Measurements from ENCODE around the gene GALNS.

DNA sequence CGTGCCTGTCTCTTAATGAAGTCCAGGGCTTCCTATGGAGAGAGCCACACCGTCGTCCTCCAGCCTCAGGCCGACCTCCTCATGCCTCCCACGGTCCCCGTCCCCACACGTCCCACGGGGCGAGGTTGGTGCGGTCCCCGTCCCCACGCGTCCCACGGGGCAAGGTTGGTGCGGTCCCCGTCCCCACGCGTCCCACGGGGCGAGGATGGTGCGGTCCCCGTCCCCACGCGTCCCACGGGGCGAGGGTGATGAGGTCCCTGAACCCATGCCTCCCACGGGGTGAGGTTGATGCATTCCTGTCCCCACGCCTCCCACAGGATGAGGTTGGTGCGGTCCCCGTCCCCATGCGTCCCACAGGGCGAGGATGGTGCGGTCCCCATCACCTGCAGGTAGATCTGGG, 20.9 kb downstream of the GALNS start:
- TF ChIP-seq, protein P1, sequence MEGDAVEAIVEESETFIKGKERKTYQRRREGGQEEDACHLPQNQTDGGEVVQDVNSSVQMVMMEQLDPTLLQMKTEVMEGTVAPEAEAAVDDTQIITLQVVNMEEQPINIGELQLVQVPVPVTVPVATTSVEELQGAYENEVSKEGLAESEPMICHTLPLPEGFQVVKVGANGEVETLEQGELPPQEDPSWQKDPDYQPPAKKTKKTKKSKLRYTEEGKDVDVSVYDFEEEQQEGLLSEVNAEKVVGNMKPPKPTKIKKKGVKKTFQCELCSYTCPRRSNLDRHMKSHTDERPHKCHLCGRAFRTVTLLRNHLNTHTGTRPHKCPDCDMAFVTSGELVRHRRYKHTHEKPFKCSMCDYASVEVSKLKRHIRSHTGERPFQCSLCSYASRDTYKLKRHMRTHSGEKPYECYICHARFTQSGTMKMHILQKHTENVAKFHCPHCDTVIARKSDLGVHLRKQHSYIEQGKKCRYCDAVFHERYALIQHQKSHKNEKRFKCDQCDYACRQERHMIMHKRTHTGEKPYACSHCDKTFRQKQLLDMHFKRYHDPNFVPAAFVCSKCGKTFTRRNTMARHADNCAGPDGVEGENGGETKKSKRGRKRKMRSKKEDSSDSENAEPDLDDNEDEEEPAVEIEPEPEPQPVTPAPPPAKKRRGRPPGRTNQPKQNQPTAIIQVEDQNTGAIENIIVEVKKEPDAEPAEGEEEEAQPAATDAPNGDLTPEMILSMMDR (IDR thresholded peaks at IDR 0.05), result no peak
- TF ChIP-seq POLR2A (IDR thresholded peaks at IDR 0.05), result no peak

Data from adrenal gland (tissue), 5 donors.